Activated CD4-positive, alpha-beta T cell treated with anti-CD3 and anti-CD28 coated beads, Interleukin-2, amount 10 ng/mL, durations not matched to agents 7 days and 5 days (primary cell): ENCODE measurements around the gene GYG1. TPM values are rescaled to one million over a fixed set of nuclear protein-coding genes. Genes with fewer than 3 reads are reported as not detected.
"Not testable (repeated sequence)": the region's sequence is repeated elsewhere in the genome, so short reads cannot be mapped to it uniquely, and the experiment has no call there.

ENCODE experiments used
- CTCF ChIA-PET: fragments of 350-600 bp; sonication (Branson Sonifier 250); formaldehyde crosslinking; loops from one replicate; lab custom pipeline; 2021; ENCODE audit warnings: antibody characterized with exemption; lab: Charles Lee
- POLR2A ChIA-PET: fragments of 350-600 bp; sonication (Branson Sonifier 250); formaldehyde crosslinking; loops from one replicate; lab custom pipeline; 2021; ENCODE audit warnings: antibody characterized with exemption; lab: Charles Lee
- DNase-seq: peaks from one replicate; pipeline ENCODE4 v3.0.0-alpha.2; 2020
- H3K27ac Mint-ChIP-seq: one replicate; pipeline ENCODE4 v1.8.0; 2021; ENCODE audit warnings: mild to moderate bottlenecking, moderate library complexity, mixed read lengths
- H3K27me3 Mint-ChIP-seq: one replicate; pipeline ENCODE4 v1.8.0; 2021; ENCODE audit warnings: mixed read lengths
- H3K36me3 Mint-ChIP-seq: one replicate; pipeline ENCODE4 v1.8.0; 2021; ENCODE audit warnings: low read depth, mixed read lengths
- H3K4me1 Mint-ChIP-seq: one replicate; pipeline ENCODE4 v1.8.0; 2021; ENCODE audit warnings: mixed read lengths
- H3K4me3 Mint-ChIP-seq: one replicate; pipeline ENCODE4 v1.8.0; 2021; ENCODE audit warnings: mild to moderate bottlenecking, moderate library complexity, mixed read lengths
- H3K9me3 Mint-ChIP-seq: one replicate; pipeline ENCODE4 v1.8.0; 2021; ENCODE audit warnings: mixed read lengths
- total RNA-seq, 2 experiments: library from RNA; stranded (reverse); gene quantifications; one replicate each; pipeline ENCODE4 v1.2.3, GENCODE V29; 2021

Gene GYG1
- total RNA-seq, 2 experiments from 2014 or later, result 32.6 to 38.5 TPM

DNA sequence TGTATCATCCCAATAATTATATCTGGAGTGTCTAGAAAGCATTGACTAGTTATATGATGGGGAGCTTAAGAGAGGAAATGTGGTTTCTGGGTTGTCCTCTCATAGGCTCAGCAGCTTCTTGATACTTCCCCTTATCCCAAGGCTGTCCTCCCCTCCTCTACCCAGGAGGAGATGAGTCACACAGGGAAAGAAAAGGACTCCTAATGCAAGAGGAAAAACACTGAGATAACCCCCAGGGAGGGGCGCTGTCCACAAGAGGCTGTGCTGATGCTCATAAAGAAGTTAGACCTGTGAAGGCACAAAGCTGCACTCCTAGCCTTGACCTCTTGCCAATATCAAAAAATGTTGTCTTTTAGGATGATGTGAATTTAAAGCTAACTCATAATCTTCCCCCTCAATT, 28.8 kb upstream of the GYG1 start:
- Mint-ChIP-seq H3K9me3 (no peaks in the 10 kb centered on the region), H3K36me3 (no peaks in the 10 kb centered on the region), H3K4me3 (no peak overlapping the region), H3K27me3 (peaks cover 11% of the 10 kb centered on the region), H3K4me1 (peaks cover 4% of the 10 kb centered on the region), H3K27ac (no peak overlapping the region)
- ChIA-PET CTCF (interaction anchor here (0.8 kb wide), 1 partner anchor 17 kb away, joined by 3 read pairs; no protein-coding TSS in a partner anchor), POLR2A (no interaction called here)
- no peak for DNase-seq

DNA sequence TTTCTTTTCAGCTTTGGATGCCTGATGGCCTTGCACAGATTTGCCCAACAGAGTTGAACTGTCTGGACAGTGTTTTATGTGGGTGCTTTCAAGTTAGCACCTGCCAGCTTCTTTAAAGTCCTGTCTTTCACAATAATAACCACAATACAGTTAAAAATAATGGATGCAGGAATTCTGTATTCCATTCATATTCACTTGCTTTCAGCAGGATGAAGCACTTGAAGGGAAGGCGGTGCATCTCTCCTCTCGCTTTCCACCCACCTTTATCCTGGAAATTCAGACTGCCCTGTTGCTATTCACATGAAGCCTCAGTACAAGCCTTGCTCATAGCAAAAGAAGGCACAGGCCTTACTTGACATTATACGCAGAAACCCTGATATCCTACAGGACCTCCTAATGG, 26.5 kb upstream of the GYG1 start:
- DNase-seq, result no peak
- ChIA-PET CTCF (interaction anchor here (0.8 to 1.4 kb wide), 2 partner anchors 24 to 276 kb away, joined by 3 read pairs; no protein-coding TSS in a partner anchor), POLR2A (no interaction called here)
- Mint-ChIP-seq H3K27ac (no peak overlapping the region), H3K4me3 (no peak overlapping the region), H3K36me3 (no peaks in the 10 kb centered on the region), H3K9me3 (no peaks in the 10 kb centered on the region), H3K4me1 (no peaks in the 10 kb centered on the region), H3K27me3 (peaks cover 11% of the 10 kb centered on the region)

DNA sequence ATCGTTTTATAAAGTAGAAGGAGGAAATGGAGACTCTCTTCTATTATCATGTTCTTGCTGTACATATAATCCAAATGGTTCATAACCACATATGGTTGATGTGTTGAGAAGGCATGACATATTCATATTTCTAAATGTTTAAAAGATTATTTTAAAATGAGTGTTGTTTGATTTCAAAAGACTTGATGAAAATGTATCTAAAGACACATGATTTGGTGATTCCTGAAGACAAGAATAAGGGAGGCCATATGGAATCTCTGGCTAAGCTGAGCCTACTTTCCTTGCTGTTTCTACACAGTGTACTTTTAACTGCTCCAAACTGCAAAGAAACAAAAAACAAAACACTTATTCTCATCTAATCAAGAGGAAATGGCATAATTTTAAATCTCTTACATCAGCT, 23.0 kb upstream of the GYG1 start:
- Mint-ChIP-seq H3K27ac (no peak overlapping the region), H3K36me3 (no peaks in the 10 kb centered on the region), H3K27me3 (peaks cover 1% of the 10 kb centered on the region), H3K4me3 (no peak overlapping the region), H3K9me3 (no peaks in the 10 kb centered on the region), H3K4me1 (no peaks in the 10 kb centered on the region)
- POLR2A ChIA-PET, result no interaction called here
- no peak for DNase-seq
- CTCF ChIA-PET, result no interaction called here

DNA sequence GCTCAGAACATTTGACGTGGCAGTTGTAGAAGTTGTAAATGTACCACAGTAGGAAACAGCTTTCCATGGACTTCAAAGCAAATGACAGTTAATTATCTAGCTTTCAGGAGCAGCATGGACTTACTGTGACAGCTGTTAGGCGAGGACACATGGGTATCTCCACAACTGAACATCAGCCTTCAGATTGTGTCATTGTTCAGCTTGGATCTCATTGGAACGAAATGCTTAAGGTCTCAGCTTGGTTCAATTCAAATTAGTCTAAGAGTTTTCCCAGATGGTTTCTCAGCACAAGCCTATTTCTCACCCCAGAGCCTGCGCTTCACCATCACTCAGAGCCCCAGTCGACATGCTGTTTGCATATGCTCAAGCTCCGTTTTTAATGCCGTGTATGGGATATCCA, 21.1 kb upstream of the GYG1 start:
- ChIA-PET POLR2A (no interaction called here), CTCF (no interaction called here)
- H3K36me3 Mint-ChIP-seq, result no peaks in the 10 kb centered on the region

DNA sequence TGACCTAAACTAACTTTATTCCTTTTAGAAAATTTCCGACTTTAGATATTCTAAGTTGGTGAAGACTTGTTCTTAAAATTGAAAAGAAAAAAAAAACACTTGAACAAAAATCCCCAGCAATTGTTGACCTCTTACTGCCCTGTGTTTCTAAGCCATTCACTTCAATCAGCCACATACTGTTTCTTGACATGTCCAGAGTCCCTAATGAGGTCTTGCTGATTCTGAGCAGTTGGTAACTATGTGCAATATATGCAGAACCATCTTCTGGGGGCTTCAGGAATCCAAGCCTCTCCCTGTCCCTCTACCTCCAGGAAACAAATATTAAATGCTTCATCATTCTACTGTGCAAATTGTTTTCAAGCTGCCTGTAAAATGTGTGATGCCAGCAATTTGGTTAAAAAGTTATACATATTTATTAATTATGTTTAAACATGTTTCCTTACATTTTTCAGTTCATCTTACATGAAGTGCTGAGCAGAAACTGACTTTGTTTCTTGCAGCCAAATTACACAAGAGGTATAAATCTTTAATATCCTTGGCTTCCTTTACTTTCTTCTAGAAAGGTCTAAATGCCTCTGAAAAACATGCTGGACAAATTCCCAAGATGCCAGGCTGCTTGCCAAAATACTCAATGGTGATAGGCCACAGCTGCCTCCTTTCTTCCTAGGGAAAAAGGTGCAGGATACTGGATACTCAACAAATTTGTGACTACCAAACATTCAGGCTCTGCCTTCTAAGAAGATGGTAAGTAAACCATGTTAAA, 19.8 kb upstream of the GYG1 start:
- no peaks in the 10 kb centered on the region for H3K27me3 Mint-ChIP-seq
- no peak overlapping the region for H3K27ac Mint-ChIP-seq
- no peak for DNase-seq
- no peak overlapping the region for H3K4me3 Mint-ChIP-seq
- peaks cover 5% of the 10 kb centered on the region for H3K4me1 Mint-ChIP-seq
- POLR2A ChIA-PET, result no interaction called here
- no peaks in the 10 kb centered on the region for H3K36me3 Mint-ChIP-seq
- no peaks in the 10 kb centered on the region for H3K9me3 Mint-ChIP-seq
- CTCF ChIA-PET, result interaction anchor here (1.4 kb wide), 1 partner anchor 16 kb away, joined by 4 read pairs; no protein-coding TSS in a partner anchor

More for the DNA sequence above, 21.1 kb upstream of the GYG1 start:
- Mint-ChIP-seq H3K4me3 (no peak overlapping the region), H3K27me3 (no peaks in the 10 kb centered on the region), H3K9me3 (no peaks in the 10 kb centered on the region), H3K27ac (no peak overlapping the region), H3K4me1 (peaks cover 5% of the 10 kb centered on the region)
- DNase-seq, result no peak

DNA sequence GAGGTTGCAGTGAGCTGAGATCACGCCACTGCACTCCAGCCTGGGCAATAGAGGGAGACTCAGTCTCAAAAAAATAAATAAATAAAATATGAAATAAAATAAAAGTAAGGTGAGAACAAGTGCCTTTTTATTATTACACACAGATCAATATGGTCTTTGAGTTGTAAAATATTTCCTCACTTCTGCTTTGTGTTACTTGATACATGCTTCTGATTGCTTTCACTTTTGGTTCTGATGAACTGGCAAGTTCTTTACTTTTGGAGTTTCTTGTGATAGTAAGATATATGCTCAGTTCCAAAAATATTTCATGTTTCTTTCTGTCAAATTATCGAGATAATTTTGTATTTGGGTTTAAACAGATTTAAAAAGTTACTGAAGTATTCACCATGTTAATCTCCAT, 16.6 kb upstream of the GYG1 start:
- Mint-ChIP-seq H3K27ac (no peak overlapping the region), H3K36me3 (no peaks in the 10 kb centered on the region), H3K4me3 (no peak overlapping the region), H3K27me3 (peaks cover 6% of the 10 kb centered on the region), H3K4me1 (peaks cover 5% of the 10 kb centered on the region), H3K9me3 (no peaks in the 10 kb centered on the region)
- DNase-seq, result no peak
- CTCF ChIA-PET, result interaction anchor here (0.6 to 1.7 kb wide), 4 partner anchors 11 to 22 kb away, joined by 3 to 5 read pairs (median 3); partner anchors contain the start of gene GYG1
- POLR2A ChIA-PET, result no interaction called here

DNA sequence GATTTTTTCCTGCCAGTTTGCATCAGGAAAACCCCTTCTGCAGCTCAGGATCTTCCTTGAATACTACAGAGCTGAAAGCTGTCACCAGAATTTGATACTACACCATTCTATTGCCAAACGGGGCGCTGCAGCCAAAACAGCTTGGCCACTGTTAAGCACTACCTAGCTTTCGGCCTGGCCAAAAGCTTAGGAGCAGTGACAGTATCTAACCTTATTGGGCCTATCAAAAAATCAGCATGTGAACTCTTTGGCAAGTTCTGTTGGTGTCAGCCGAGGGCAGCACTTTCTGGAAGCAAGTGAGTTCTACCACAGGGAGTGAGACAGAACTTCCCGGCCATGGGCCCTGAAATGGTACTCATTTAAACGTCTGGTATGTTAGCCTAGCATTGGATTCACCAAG, 16.1 kb upstream of the GYG1 start:
- Mint-ChIP-seq H3K36me3 (no peaks in the 10 kb centered on the region), H3K4me1 (peaks cover 5% of the 10 kb centered on the region), H3K9me3 (no peaks in the 10 kb centered on the region), H3K27me3 (peaks cover 6% of the 10 kb centered on the region), H3K4me3 (no peak overlapping the region), H3K27ac (no peak overlapping the region)
- DNase-seq, result no peak
- ChIA-PET POLR2A (no interaction called here), CTCF (interaction anchor here (1.1 to 1.5 kb wide), 2 partner anchors 20 to 22 kb away, joined by 3 read pairs; no protein-coding TSS in a partner anchor)

DNA sequence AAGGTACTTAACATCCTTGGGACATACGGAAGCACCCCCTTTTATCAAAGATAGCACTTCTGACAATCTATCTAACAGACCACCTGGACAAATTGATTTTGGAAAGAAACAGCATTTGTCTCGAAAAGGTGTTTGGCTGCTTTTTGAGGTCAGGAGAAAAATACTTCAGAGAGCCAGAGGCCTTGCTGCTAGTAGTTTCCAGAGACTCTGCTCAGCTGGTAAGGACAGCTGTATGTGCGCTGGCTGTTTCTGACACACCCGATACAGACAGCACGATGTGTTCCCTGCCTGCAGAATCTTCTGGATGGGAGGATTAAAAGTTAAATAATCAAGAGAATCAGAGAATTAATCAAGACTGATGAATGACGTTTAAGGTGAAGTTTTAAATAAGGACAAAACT, 15.6 kb upstream of the GYG1 start:
- CTCF ChIA-PET, result interaction anchor here (1.1 to 1.5 kb wide), 2 partner anchors 20 to 21 kb away, joined by 3 read pairs; no protein-coding TSS in a partner anchor
- H3K4me3 Mint-ChIP-seq, result no peak overlapping the region

DNA sequence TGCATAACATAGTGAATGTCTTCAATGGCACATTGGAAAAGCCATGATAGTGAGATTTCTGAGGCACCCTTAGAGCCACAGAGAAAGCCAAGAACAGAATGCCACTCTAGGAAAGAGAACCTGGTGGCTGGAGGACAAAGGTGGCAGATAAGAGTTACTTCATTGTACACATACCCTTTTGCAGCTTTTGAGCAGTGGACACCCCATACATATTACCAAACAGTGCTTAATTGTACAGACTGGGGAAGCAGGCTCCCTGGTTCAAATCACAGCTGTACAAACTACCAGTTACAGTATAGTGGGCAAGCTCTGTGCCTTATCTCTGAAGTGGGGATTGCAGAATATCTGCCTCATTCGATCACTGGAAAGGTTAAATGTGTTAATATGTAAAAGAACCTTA, 10.1 kb upstream of the GYG1 start:
- DNase-seq, result no peak
- Mint-ChIP-seq H3K27ac (no peak overlapping the region), H3K27me3 (peaks cover 18% of the 10 kb centered on the region), H3K9me3 (no peaks in the 10 kb centered on the region), H3K4me3 (no peak overlapping the region), H3K4me1 (no peaks in the 10 kb centered on the region), H3K36me3 (no peaks in the 10 kb centered on the region)
- POLR2A ChIA-PET, result no interaction called here
- CTCF ChIA-PET, result no interaction called here

More for the DNA sequence above, 15.6 kb upstream of the GYG1 start:
- H3K9me3 Mint-ChIP-seq, result no peaks in the 10 kb centered on the region
- no peak for DNase-seq
- H3K27ac Mint-ChIP-seq, result no peak overlapping the region
- POLR2A ChIA-PET, result no interaction called here
- H3K36me3 Mint-ChIP-seq, result no peaks in the 10 kb centered on the region
- H3K4me1 Mint-ChIP-seq, result peaks cover 5% of the 10 kb centered on the region
- H3K27me3 Mint-ChIP-seq, result peaks cover 6% of the 10 kb centered on the region

DNA sequence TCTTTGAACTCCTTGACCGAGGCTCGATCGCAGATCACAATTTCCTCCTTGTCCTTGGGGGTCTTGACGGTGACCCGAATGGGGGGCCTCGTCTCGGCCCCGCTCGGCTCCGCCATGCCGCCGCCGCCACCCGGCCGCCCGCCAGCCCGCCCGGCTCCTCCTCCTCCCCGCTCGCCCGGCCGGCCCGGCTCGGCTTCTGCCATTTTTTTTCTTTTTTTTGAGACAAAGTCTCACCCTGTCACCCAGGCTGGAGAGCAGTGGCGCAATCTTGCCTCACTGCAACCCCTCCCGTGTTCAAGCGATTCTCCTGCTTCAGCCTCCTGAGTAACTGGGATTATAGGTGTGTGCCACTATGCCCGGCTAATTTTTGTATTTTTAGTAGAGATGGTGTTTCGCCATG, 3.8 kb upstream of the GYG1 start:
- H3K27me3 Mint-ChIP-seq, result peaks cover 12% of the 10 kb centered on the region
- H3K9me3 Mint-ChIP-seq, H3K4me3 Mint-ChIP-seq, H3K27ac Mint-ChIP-seq, DNase-seq, H3K36me3 Mint-ChIP-seq, POLR2A ChIA-PET, CTCF ChIA-PET: not testable (repeated sequence)
- H3K4me1 Mint-ChIP-seq, result peaks cover 14% of the 10 kb centered on the region

DNA sequence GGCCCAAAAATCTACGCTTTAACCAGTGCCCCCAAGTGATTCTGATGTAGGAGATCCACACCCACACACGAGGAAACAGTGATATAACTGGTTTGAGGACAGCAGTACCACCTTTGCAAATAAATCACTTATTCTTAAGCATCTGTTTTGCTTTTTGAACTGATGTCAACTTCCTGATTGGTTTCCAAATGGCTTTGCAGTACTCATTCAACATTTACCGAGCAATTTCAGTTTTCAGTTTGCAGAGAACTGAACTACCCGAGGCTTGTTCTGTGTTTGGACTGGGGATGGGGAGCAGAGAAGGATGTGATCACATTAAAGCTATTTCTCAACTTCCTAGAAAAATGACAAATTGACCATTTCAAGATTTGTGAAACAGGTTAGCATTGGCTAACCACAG, 1.1 kb upstream of the GYG1 start:
- Mint-ChIP-seq H3K9me3 (no peaks in the 10 kb centered on the region), H3K36me3 (peaks cover 18% of the 10 kb centered on the region), H3K27ac (peak overlapping the region; percentile 86), H3K4me3 (peak overlapping the region; percentile 75), H3K27me3 (peaks cover 2% of the 10 kb centered on the region), H3K4me1 (peaks cover 29% of the 10 kb centered on the region)
- POLR2A ChIA-PET, result interaction anchor here (0.6 to 0.8 kb wide), 2 partner anchors 10 to 27 kb away, joined by 3 to 7 read pairs; no protein-coding TSS in a partner anchor
- no peak for DNase-seq
- CTCF ChIA-PET, result interaction anchor here (0.6 to 1.5 kb wide), 3 partner anchors 12 to 200 kb away, joined by 3 to 5 read pairs (median 3); no protein-coding TSS in a partner anchor

DNA sequence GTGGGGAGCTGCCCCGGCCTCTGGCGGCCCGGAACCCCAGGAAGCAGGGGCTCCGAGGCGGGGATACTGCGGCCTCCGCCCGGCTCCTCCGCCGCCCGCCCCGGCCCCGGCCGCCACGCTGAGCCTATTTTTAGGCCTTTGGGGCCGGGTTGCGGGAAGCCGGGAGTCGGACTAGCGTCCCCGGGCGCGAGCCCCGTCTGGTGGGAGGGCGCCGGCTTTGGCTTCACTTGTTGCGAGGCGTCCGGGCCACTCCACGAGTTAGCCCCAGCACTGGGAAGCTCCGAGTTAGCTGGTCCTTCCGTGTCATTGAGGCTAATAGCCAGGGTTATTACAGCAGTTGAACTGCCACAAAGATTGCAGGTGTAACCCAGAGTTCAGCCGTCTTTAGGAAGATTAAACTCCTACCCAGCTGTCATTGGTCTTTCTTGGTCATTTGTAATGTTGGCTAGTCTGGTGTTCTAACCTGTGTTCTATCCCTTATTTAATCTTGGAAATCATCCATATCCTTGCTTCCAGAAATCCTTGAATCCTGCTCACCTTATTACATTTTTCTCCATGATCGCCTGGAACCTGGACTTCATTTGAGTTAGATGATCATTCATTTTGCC, 791 bp downstream of the GYG1 start:
- H3K27ac Mint-ChIP-seq, result peak overlapping the region; percentile 85
- H3K36me3 Mint-ChIP-seq, result peaks cover 35% of the 10 kb centered on the region
- no peaks in the 10 kb centered on the region for H3K27me3 Mint-ChIP-seq
- POLR2A ChIA-PET, result no interaction called here
- H3K4me1 Mint-ChIP-seq, result peaks cover 32% of the 10 kb centered on the region
- DNase-seq, result peak; percentile 19
- H3K4me3 Mint-ChIP-seq, result peak overlapping the region; percentile 70
- H3K9me3 Mint-ChIP-seq, result no peaks in the 10 kb centered on the region
- CTCF ChIA-PET, result interaction anchor here (1.3 to 2.1 kb wide), 4 partner anchors 10 to 289 kb away, joined by 3 to 6 read pairs (median 4); no protein-coding TSS in a partner anchor
